ENCODE measurements around the gene INHBB.

Gene INHBB

DNA sequence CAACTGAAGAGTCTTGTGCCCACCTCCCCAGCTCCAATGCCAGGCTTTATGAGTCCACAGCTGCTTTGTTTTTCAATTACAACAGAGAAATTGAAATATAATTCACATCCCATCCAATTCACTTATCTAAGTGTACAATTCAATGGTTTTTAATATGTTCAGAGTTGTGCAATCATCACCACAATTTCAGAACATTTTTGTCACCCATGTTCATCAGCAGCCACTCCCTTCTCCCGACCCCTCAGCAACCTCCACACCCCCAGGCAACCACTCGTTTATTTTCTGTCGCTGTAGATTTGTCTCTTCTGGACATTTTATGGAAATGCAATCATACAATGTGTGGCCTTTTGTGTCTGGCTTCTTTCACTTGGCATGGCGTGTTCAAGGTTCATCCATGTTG is 23.3 kb downstream of the INHBB start:
- Histone ChIP-seq H3K4me2 (ENCODE audit: low read length) (no peak overlapping the region), H3K27ac (no peak overlapping the region), H3K4me1 (no peaks in the 10 kb centered on the region), H2AFZ (no peak overlapping the region), H3K27me3 (ENCODE audit: control insufficient read depth, insufficient read depth, low read length) (no peaks in the 10 kb centered on the region), H3K79me2 (no peaks in the 10 kb centered on the region), H3K9ac (no peak overlapping the region), H3K4me3 (ENCODE audit: low read depth, low read length) (no peak overlapping the region), H3K9me3 (ENCODE audit: control insufficient read depth, low read length) (no peaks in the 10 kb centered on the region), H3K36me3 (ENCODE audit: control insufficient read depth, insufficient read depth, low read length) (no peaks in the 10 kb centered on the region)
- TF ChIP-seq, protein P1, sequence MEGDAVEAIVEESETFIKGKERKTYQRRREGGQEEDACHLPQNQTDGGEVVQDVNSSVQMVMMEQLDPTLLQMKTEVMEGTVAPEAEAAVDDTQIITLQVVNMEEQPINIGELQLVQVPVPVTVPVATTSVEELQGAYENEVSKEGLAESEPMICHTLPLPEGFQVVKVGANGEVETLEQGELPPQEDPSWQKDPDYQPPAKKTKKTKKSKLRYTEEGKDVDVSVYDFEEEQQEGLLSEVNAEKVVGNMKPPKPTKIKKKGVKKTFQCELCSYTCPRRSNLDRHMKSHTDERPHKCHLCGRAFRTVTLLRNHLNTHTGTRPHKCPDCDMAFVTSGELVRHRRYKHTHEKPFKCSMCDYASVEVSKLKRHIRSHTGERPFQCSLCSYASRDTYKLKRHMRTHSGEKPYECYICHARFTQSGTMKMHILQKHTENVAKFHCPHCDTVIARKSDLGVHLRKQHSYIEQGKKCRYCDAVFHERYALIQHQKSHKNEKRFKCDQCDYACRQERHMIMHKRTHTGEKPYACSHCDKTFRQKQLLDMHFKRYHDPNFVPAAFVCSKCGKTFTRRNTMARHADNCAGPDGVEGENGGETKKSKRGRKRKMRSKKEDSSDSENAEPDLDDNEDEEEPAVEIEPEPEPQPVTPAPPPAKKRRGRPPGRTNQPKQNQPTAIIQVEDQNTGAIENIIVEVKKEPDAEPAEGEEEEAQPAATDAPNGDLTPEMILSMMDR (IDR thresholded peaks at IDR 0.05), result no peak

DNA sequence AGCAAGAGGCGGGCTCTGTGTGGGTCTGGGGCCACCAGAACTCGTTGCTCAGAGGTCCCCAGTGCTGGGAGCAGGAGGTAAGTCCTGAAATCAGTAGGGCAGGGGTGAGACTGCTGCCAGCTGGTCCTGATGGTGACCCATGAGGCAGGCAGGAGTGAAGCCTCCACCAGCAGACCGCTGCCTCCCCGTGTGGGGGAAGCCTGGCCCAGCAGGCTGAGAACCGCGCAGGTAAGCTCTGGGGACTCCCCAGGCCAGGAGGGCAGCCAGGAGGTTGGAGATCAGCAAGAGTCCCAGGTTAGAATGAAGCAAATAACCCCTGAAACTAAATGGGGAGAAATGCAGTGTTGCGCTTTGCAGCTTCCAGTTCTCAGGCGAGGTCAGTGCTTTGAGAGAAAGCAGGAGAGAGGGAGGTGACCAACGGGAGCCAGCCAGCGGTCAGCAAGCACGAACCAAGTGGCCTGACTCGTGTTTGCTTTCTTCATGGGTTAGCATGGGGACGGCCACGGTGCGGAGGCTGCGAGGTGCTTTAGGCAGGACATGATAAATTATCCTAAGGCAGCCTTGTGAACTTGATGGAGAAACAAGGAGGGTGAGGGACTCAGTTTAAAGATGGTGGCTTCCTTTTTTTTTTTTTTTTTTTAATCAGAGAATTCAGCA is 26.2 kb downstream of the INHBB start:
- H3K4me1 ChIP-seq, result no peaks in the 10 kb centered on the region
- H3K27ac ChIP-seq, result no peak overlapping the region
- no peak overlapping the region for H3K4me3 ChIP-seq (ENCODE audit: low read depth, low read length)
- no peaks in the 10 kb centered on the region for H3K36me3 ChIP-seq (ENCODE audit: control insufficient read depth, insufficient read depth, low read length)
- H3K9ac ChIP-seq, result no peak overlapping the region
- no peak overlapping the region for H3K4me2 ChIP-seq (ENCODE audit: low read length)
- no peaks in the 10 kb centered on the region for H3K27me3 ChIP-seq (ENCODE audit: control insufficient read depth, insufficient read depth, low read length)
- H3K9me3 ChIP-seq (ENCODE audit: control insufficient read depth, low read length), result no peaks in the 10 kb centered on the region
- no peak overlapping the region for H2AFZ ChIP-seq
- TF ChIP-seq, protein P1 (IDR thresholded peaks at IDR 0.05), result no peak
- H3K79me2 ChIP-seq, result no peaks in the 10 kb centered on the region

DNA sequence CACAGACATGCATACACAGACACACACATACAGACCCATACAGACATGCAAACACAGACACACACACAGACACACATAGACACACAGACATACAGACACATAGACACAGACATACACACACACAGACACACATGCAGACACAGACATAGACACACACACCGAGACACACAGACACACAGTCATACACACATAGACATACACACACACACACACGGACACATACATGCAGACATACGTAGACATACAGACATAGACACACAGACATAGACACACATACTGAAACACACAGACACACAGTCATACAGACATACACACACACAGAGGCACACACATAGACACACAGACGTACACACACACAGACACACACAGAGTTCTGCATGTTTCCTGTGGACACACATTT is 26.9 kb downstream of the INHBB start:
- no peaks in the 10 kb centered on the region for H3K9me3 ChIP-seq (ENCODE audit: control insufficient read depth, low read length)
- no peaks in the 10 kb centered on the region for H3K36me3 ChIP-seq (ENCODE audit: control insufficient read depth, insufficient read depth, low read length)
- H3K27me3 ChIP-seq (ENCODE audit: control insufficient read depth, insufficient read depth, low read length), result no peaks in the 10 kb centered on the region
- H3K4me1 ChIP-seq, result no peaks in the 10 kb centered on the region
- no peaks in the 10 kb centered on the region for H3K79me2 ChIP-seq
- TF ChIP-seq, protein P1 (IDR thresholded peaks at IDR 0.05), result no peak
- H3K27ac ChIP-seq, result no peak overlapping the region
- no peak overlapping the region for H3K4me2 ChIP-seq (ENCODE audit: low read length)
- H3K4me3 ChIP-seq (ENCODE audit: low read depth, low read length), result no peak overlapping the region
- no peak overlapping the region for H2AFZ ChIP-seq
- no peak overlapping the region for H3K9ac ChIP-seq

DNA sequence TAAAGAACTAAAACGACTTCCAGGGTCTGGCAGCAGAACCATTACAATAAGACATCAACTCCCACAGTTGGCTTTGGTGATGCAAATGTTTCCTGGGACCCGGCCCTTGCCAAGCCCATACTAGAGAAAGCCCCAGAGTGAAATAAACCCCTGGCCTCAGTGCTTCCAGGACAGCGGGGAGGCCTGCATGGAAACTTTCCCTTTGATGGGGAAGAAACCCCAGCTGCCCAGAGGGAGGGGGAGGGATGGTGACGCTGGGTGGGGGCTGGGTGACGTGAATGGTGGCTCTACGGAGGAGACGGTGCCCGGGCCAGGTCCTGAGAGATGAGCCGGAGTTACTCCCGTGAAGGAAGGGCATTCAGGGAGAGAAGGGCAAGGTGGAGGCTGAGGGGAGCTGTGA is 27.5 kb downstream of the INHBB start:
- H3K27me3 ChIP-seq (ENCODE audit: control insufficient read depth, insufficient read depth, low read length), result no peaks in the 10 kb centered on the region
- no peaks in the 10 kb centered on the region for H3K36me3 ChIP-seq (ENCODE audit: control insufficient read depth, insufficient read depth, low read length)
- no peak overlapping the region for H2AFZ ChIP-seq
- no peak overlapping the region for H3K4me2 ChIP-seq (ENCODE audit: low read length)
- no peaks in the 10 kb centered on the region for H3K4me1 ChIP-seq
- TF ChIP-seq, protein P1 (IDR thresholded peaks at IDR 0.05), result no peak
- H3K4me3 ChIP-seq (ENCODE audit: low read depth, low read length), result no peak overlapping the region
- no peak overlapping the region for H3K27ac ChIP-seq
- no peaks in the 10 kb centered on the region for H3K79me2 ChIP-seq
- no peaks in the 10 kb centered on the region for H3K9me3 ChIP-seq (ENCODE audit: control insufficient read depth, low read length)
- no peak overlapping the region for H3K9ac ChIP-seq

DNA sequence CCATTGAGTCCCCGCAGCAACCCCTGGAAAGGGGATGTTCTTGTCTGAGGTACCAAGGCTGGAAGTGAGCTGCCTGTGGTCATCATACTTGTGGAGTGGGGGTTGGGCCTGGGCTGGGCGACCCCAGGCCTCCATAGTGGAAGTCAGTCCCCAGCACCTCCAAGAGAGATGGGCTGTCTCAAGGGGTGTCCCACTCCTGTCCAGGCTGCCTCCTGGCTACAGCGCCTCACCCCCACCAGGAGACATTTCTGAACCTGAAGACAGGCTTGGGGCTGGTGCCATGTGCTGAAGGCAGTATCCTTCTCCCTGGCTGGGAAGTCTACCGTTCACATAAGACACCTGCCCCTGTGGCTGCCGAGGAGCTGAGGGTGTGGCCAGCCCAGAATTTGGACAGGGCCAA is 28.9 kb downstream of the INHBB start:
- Histone ChIP-seq H3K9me3 (ENCODE audit: control insufficient read depth, low read length) (no peaks in the 10 kb centered on the region), H3K27me3 (ENCODE audit: control insufficient read depth, insufficient read depth, low read length) (no peaks in the 10 kb centered on the region), H3K9ac (no peak overlapping the region), H3K36me3 (ENCODE audit: control insufficient read depth, insufficient read depth, low read length) (no peaks in the 10 kb centered on the region), H3K4me2 (ENCODE audit: low read length) (no peak overlapping the region), H2AFZ (no peak overlapping the region), H3K79me2 (no peaks in the 10 kb centered on the region), H3K4me3 (ENCODE audit: low read depth, low read length) (no peak overlapping the region), H3K4me1 (no peaks in the 10 kb centered on the region), H3K27ac (no peak overlapping the region)
- TF ChIP-seq, protein P1 (IDR thresholded peaks at IDR 0.05), result no peak

Measured in parathyroid adenoma (tissue), 2 donors.